OCI-LY3 (cell line): Measurements from ENCODE around the gene LGALS8.

Experiments used
- CTCF ChIP-seq: fragments of 200-600, 300-600 bp; sonication (generic); IDR thresholded peaks from 2 replicates; pipeline ENCODE4 v1.5.1; 2014; ENCODE audit warnings: antibody characterized with exemption, low read length, low read depth
- EZH2phosphoT487 ChIP-seq: fragments of 200-600 bp; shearing (Covaris generic); IDR thresholded peaks from 2 replicates; pipeline ENCODE4 v1.6.1; 2018; ENCODE audit warnings: antibody characterized with exemption, mixed run types, low read depth

- TF ChIP-seq CTCF = no peak
- no peak for TF ChIP-seq EZH2phosphoT487
Measured at GRCh38 chr1:236524142-236524894, 536 bp downstream of the LGALS8 start.
